Activated CD4-positive, alpha-beta T cell treated with anti-CD3 and anti-CD28 coated beads, Interleukin-2, amount 50 U/mL, for 48 hours (primary cell): ENCODE measurements around the gene TRPV4.

Experiments used
- DNase-seq, 2 experiments: peaks; one replicate each; pipeline ENCODE4 v3.0.0-alpha.2; 2020

TRPV4 gene

DNA sequence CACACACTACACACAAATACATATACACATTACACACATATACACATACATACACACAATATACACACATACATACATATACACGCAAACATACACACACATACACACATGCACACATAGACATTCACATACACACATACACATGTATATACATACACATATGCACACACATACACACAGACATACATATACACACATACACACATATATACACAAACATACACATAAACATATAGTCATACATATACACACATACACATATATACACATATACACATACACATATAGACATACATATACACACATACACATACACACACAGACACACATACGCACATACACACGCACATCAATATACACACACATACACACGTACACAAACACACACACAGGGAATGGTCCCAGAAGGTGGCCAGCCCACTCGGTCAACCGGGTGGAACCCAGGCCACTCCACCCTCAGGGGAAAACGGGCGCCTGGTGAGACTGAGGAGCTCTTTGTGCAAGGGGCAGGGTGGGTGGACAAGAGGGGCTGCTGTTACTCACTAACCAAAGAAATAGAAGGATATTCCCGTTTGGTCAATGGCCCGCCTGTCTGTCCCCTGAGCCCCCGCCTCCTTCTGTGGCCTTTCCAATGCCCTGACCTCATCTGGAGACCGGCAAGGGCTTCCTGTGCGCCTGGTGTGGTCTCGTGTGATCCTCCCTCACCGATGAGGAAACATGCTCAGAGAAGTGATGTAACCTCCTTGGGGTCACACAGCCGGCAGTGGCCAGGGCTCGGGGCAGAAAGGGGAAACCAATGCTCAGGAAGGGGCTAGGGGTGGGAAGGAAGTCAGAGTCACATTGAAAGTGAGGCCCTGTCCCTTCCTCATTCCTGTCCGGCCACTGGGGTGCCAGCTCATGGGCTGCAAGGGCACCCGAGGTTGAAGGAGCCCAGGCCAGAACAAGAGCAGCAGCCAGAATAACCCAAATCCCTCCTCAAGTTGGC is 5.3 kb downstream of the TRPV4 start:
- no peak for DNase-seq

GRCh38 chr12:109827080-109827479 is 6.1 kb downstream of the TRPV4 start:
- DNase-seq: no peak

DNA sequence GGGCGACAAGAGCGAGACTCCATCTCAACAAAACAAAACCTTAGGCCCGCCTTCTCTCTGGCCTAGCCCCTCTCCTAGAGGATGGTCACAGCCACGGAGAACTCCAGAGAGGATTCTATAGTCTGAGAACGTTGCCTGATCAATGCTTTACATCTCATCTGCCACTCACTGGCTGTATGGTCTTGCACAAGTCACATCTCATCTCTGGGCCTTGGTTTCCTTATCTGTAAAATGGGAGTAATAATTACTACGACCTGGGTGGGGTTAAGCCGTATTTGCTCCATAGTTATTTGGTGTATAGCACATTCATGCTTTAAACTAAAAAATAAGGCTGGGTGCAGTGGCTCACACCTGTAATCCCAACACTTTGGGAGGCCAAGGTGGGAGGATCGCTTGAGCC is 8.5 kb downstream of the TRPV4 start:
- DNase-seq: no peak

GRCh38 chr12:109822951-109823411 is 10.2 kb downstream of the TRPV4 start:
- DNase-seq: no peak

DNA sequence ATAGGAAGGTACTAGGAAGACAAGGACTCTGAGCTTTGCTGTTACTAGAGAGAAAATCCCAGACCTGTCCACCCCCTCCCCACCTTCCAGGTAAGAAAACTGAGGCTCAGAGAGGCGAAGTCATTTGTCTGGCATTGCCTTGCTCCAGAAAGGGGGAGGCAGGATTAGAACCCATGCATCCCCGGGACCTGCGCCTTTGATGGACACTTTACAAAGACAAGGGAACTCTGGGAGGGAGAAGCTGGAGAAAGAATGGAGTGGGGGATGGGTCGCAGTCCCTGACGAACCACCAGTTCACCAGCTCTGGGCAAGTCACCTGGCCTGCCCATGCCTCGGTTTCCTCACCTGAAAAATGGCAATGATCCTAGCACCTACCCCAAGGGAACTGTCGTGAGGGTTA is 10.8 kb downstream of the TRPV4 start:
- no peak for DNase-seq

DNA sequence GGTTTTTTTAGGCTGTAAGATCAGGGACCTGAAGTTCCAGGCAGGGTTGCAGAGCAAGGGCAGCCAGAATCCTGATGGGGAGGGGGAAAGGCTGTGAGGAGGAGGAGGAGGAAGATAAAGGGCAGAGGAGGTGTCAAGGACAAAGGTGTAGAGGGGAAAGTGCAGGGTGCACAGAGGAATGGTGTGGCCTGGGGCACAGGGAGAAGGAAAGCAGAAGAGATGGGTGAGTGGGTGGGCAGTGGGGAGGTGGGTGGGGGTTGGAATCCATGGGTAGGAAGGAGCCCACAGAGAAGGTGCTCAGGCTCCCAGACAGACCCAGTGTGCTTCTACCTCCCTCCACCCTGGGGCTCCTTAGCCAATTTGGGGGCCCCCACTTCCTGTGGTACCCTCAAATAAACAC is 11.2 kb downstream of the TRPV4 start:
- no peak for DNase-seq

DNA sequence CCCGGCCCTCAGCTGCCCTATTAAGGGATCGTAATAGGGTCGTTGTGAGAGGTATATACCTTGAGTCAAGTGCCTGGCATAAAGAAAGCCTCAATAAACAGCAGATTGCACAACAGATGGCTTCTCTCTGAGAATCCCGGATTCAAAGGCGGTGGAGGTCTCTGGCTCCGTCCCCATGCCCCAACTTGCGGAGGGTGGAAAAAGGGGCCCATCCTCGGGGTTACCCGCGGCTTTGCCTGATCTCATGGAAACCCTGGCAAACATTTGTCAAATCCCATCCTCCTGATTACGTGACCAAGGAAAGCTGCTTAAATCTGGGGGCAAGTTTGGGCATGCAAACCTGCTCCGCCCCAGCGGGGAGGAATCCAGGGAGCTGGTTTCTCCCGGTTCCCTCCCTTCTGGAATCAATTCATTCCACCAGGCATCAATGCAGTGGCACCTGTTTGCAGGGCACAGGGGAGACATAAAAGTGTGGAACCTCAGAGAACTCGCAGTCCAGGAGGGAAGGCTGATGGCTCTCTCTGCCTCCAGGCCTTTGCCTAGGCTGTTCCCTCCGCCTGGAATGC is 12.3 kb downstream of the TRPV4 start:
- no peak for DNase-seq

- no peak for DNase-seq
Measured at GRCh38 chr12:109818905-109819500, 14.2 kb downstream of the TRPV4 start.

DNA sequence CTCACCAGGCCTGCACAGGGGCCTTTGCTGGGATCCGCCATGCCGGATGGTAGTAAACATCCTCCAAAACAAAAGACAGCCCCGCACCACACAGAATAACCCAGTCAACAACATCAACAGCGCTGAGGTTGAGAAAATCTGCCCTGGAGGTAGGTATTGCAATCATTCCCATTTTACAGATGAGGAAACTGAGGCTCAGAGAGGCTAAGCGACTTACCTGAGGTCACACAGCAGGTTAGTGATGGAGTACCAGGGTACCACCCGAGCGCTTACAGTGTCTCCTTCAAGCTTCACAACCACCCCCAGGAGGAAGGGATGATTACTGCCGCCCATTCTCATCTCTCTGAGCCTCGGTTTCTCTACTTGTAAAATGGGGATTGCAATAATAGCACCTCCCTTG is 14.9 kb downstream of the TRPV4 start:
- DNase-seq: no peak

DNA sequence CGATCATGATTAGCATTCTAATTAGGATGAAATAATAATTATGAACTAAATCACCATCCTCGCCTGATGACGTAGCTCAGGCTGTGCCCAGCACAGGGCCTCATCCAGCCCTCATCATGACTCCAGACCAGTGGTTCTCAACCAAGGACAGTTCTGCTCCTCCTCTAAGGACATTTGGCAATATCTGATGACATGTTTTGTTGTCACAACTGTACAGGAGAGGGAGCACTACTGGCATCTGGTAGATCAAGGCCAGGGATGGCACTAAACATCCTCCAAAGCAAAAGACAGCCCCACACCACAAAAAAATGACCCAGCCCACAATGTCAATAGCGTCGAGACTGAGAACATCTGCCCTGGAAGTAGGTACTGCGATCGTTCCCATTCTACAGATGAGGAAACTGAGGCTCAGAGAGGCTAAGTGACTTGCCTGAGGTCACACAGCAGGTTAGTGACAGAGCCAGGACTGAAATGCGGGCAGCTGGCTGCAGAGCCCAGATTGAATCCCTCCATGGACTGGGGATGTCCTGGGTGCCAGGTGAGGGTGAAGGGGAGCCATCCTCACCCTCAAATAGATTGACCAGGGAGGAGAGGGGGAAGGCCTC is 15.5 kb downstream of the TRPV4 start:
- no peak for DNase-seq

DNA sequence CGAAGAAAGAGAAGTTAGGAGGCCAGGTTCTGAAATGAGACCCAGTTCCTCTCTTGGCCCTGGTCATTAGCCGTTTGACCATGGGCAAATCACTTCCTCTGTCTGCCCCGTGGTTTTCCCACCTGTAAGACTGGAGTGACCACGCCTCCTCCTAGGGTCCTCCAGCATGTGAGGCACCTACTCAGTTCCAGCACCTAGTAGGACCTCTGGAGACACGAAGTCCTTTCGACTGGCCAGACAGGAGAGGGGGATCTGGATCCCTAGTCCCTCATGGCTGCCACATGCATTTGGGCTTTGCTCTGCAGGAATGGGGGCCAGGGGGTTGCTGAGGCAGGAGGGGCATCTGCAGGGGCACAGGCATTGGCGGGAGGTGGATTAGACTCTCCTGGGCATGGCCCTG is 16.3 kb downstream of the TRPV4 start:
- DNase-seq: no peak

DNA sequence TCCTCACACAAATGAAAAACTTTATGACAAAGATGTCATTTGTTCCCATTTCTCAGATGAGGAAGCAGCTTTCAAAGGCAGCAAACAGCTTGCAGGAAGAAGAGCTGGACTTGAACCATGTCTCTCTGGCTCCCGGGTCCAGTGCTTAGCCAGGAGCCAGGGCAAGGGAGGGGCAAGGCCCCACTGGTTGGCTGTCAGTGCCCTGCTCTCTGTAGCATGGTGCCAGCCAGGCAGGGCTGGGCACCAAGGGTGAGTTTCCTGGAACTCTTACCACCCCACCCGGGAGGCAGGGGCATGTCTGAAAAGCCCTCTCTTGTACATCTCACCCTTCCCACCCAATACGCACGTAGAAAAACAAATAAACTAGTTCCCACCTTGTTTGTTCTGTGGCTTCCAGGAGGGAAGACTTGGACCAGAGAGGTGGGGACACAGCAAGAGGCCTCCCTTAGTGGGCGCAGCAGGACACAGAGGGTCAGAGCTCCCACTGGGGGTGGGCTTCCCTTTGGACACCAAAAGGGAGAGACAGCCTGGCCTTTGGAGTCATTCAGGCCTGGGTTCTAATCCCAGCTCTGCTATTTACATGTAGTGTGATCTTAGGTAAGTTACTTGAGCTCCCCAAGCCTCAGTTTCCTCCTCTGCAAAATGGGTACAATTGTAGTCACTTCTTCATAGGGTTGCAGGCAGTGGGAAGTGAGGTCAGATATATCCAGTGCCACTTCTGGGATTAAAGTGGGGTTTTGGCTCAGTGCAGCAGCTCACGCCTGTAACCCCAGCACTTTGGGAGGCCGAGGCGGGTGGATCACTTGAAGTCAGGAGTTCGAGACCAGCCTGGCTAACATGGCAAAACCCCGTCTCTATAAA is 17.2 kb downstream of the TRPV4 start:
- no peak for DNase-seq

DNA sequence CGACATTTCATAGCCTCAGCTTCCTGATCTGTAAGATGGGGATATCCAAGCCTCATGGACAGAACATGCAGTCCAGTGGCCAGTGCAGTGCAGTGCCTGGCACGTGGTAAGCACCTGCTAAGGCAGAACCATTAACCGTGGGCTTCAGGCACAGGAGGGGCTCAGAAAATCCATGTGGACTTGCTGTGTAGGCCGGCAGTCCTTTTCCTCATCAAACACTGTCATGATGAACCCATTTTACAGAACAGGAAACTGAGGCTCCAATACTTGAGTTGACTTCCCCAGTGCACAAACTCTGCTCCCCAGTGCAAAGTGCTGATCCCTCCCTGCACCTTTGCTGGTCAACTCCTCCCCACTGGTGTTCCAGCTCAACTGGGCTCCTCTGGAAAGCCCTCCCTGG is 18.0 kb downstream of the TRPV4 start:
- DNase-seq: no peak

- DNase-seq: no peak
Measured at GRCh38 chr12:109814600-109815150, 18.5 kb downstream of the TRPV4 start.

GRCh38 chr12:109813810-109814416 is 19.3 kb downstream of the TRPV4 start:
- DNase-seq: no peak

DNA sequence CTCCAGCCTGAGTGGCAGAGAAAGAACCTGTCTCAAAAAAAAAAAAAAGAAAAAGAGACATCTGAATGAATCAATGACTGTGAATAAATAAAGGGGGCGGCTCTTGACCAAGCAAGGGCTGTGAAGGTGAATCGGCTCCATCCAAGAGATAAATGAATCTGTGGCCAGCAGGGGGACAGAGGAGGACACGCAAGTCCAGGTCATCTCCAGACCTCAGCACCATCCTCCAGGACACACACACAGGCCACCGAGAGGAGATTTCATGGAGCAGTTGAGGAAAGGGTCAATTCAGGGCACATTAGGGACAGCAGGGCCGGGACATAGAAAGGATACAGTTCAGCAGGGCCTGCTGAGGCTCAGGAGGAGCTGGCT is 21.6 kb downstream of the TRPV4 start:
- no peak for DNase-seq

- no peak for DNase-seq
Measured at GRCh38 chr12:109810954-109811623, 22.1 kb downstream of the TRPV4 start.

DNA sequence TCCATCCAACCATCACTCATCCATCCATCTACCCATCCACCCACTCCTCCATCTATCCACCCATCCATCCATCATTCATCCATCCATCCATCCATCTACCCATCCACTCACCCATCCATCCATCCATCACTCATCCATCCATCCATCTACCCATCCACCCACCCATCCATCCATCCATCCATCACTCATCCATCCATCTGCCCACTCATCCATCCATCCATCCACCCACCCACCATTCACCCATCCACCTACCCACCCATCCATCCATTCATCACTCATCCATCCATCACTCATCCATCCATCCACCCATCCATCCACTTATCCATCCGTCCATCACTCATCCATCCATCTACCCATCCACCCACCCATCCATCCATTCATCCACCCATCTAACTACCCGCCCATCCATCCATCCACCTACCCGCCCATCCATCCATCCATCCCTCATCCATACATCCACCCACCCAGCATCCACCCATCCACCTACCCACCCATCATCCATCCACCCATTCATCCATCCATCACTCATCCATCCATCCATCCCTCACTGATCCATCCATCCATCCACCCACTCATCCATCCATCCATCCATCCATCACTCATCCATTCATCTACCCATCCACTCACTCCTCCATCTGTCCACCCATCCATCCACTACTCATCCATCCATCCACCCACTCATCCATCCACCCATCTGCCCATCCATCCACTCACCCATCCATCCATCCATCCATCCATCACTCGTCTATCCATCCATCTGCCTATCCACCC is 24.1 kb downstream of the TRPV4 start:
- no peak for DNase-seq

- no peak for DNase-seq
Measured at GRCh38 chr12:109807954-109808643, 25.1 kb downstream of the TRPV4 start.
